RWPE2 (cell line): ENCODE results near the gene ADAMTS8.

ENCODE experiments used
- ATAC-seq: fragments of 200-7000 bp; cut with Tn5 transposase; 3 replicates; pipeline ENCODE4 v1.9.1; 2021; ENCODE audit warnings: low read depth
- DNase-seq: peaks from one replicate; pipeline ENCODE4 v3.0.0-alpha.2; 2020; ENCODE audit warnings: low spot score
- H3K27ac ChIP-seq: fragments of 450-650 bp; 2 replicates; pipeline ENCODE4 v1.5.1; 2017; ENCODE audit warnings: mild to moderate bottlenecking; ENCODE audit not compliant: poor library complexity, severe bottlenecking
- H3K27me3 ChIP-seq: fragments of 250-450 bp; sonication (Bioruptor Pico); 2 replicates; pipeline ENCODE4 v1.5.1; 2021; ENCODE audit warnings: mild to moderate bottlenecking, moderate library complexity; ENCODE audit not compliant: insufficient read depth, poor library complexity, severe bottlenecking
- H3K36me3 ChIP-seq: fragments of 250-450 bp; sonication (Bioruptor Pico); 2 replicates; pipeline ENCODE4 v1.5.1; 2020; ENCODE audit warnings: low read depth, mild to moderate bottlenecking, moderate library complexity
- H3K4me1 ChIP-seq: fragments of 250-450 bp; sonication (Bioruptor Pico); 2 replicates; pipeline ENCODE4 v1.5.1; 2021; ENCODE audit warnings: mild to moderate bottlenecking, moderate library complexity; ENCODE audit not compliant: insufficient read depth, poor library complexity, severe bottlenecking
- H3K4me3 ChIP-seq: fragments of 250-450 bp; sonication (Bioruptor Pico); 2 replicates; pipeline ENCODE4 v1.5.1; 2021; ENCODE audit warnings: mild to moderate bottlenecking, moderate library complexity; ENCODE audit not compliant: severe bottlenecking
- H3K9me3 ChIP-seq: fragments of 250-450 bp; sonication (Bioruptor Pico); 2 replicates; pipeline ENCODE4 v1.5.1; 2021; ENCODE audit warnings: mild to moderate bottlenecking, moderate library complexity; ENCODE audit not compliant: severe bottlenecking
- CTCF ChIP-seq: fragments of 450-650 bp; IDR thresholded peaks from one replicate; pipeline ENCODE4 v1.5.1; 2017; ENCODE audit warnings: mild to moderate bottlenecking, moderate library complexity; ENCODE audit not compliant: poor library complexity, severe bottlenecking

ADAMTS8 gene

GRCh38 chr11:130455483-130456127 is 27.2 kb upstream of the ADAMTS8 start:
- no peak for DNase-seq
- ATAC-seq = no peak
- no peak overlapping the region for H3K4me3 ChIP-seq
- H3K36me3 ChIP-seq = no peaks in the 10 kb centered on the region
- TF ChIP-seq CTCF = no peak
- no peaks in the 10 kb centered on the region for H3K9me3 ChIP-seq
- no peaks in the 10 kb centered on the region for H3K4me1 ChIP-seq
- H3K27ac ChIP-seq = no peak overlapping the region
- no peaks in the 10 kb centered on the region for H3K27me3 ChIP-seq

GRCh38 chr11:130454491-130455252 is 26.3 kb upstream of the ADAMTS8 start:
- peaks cover 4% of the 10 kb centered on the region for H3K27me3 ChIP-seq

GRCh38 chr11:130452940-130453339 is 24.5 kb upstream of the ADAMTS8 start:
- Histone ChIP-seq H3K36me3 (no peaks in the 10 kb centered on the region), H3K4me1 (no peaks in the 10 kb centered on the region), H3K9me3 (no peaks in the 10 kb centered on the region), H3K27me3 (peaks cover 4% of the 10 kb centered on the region), H3K4me3 (no peak overlapping the region), H3K27ac (no peak overlapping the region)
- DNase-seq (no peak), ATAC-seq (no peak)
- TF ChIP-seq CTCF = no peak

More at GRCh38 chr11:130454491-130455252, 26.3 kb upstream of the ADAMTS8 start:
- ATAC-seq (no peak), DNase-seq (no peak)
- Histone ChIP-seq H3K27ac (no peak overlapping the region), H3K36me3 (no peaks in the 10 kb centered on the region), H3K9me3 (no peaks in the 10 kb centered on the region), H3K4me3 (no peak overlapping the region), H3K4me1 (no peaks in the 10 kb centered on the region)
- no peak for TF ChIP-seq CTCF

GRCh38 chr11:130452176-130452575 is 23.8 kb upstream of the ADAMTS8 start:
- H3K4me1 ChIP-seq = no peaks in the 10 kb centered on the region
- no peaks in the 10 kb centered on the region for H3K36me3 ChIP-seq
- H3K27ac ChIP-seq = no peak overlapping the region
- DNase-seq (no peak), ATAC-seq (no peak)
- no peak overlapping the region for H3K4me3 ChIP-seq
- H3K9me3 ChIP-seq = no peaks in the 10 kb centered on the region
- peaks cover 4% of the 10 kb centered on the region for H3K27me3 ChIP-seq
- TF ChIP-seq CTCF = no peak
